MCF 10A (cell line): ENCODE results near the gene ITPKC. TPM values are rescaled to one million over a fixed set of nuclear protein-coding genes. Genes with fewer than 3 reads are reported as not detected.

Experiments used
- BruUV-seq: library from RNA; stranded (reverse); fragments of 400-500 nt; replicated peaks from 2 replicates; lab custom pipeline; 2021; lab: Mats Ljungman, UMichigan
- CTCF ChIA-PET: fragments of 300-600 bp; sonication (Branson Sonifier 250); formaldehyde crosslinking; extraction: SDS; loops from one replicate; lab custom pipeline; 2021; ENCODE audit warnings: antibody characterized with exemption, inconsistent platforms; lab: Yijun Ruan, JAX
- POLR2A ChIA-PET: fragments of 300-600, 350-650 bp; sonication (Branson Sonifier 250); formaldehyde crosslinking; extraction: SDS; loops from one replicate; lab custom pipeline; 2020; ENCODE audit warnings: antibody characterized with exemption, inconsistent platforms; lab: Yijun Ruan, JAX
- DNase-seq: peaks from one replicate; pipeline ENCODE4 v3.0.0-alpha.2; 2018; ENCODE audit not compliant: unreplicated experiment
- H3K27ac Mint-ChIP-seq: one replicate; pipeline ENCODE4 v1.8.0; 2022; ENCODE audit warnings: mild to moderate bottlenecking, low read depth, mixed read lengths; ENCODE audit not compliant: unreplicated experiment
- H3K27me3 Mint-ChIP-seq: one replicate; pipeline ENCODE4 v1.8.0; 2022; ENCODE audit warnings: mixed read lengths; ENCODE audit not compliant: insufficient read depth, unreplicated experiment
- H3K36me3 Mint-ChIP-seq: one replicate; pipeline ENCODE4 v1.8.0; 2022; ENCODE audit warnings: mild to moderate bottlenecking, moderate library complexity, mixed read lengths; ENCODE audit not compliant: insufficient read depth, unreplicated experiment
- H3K4me1 Mint-ChIP-seq: one replicate; pipeline ENCODE4 v1.8.0; 2022; ENCODE audit warnings: mixed read lengths; ENCODE audit not compliant: insufficient read depth, unreplicated experiment
- H3K4me3 Mint-ChIP-seq: one replicate; pipeline ENCODE4 v1.8.0; 2022; ENCODE audit warnings: mild to moderate bottlenecking, moderate library complexity, mixed read lengths; ENCODE audit not compliant: unreplicated experiment
- H3K9me3 Mint-ChIP-seq: one replicate; pipeline ENCODE4 v1.8.0; 2022; ENCODE audit warnings: mixed read lengths; ENCODE audit not compliant: unreplicated experiment
- intact Hi-C: fragments of 100-400 bp; cut with micrococcal nuclease; formaldehyde crosslinking; loops from 2 replicates; pipeline ENCODE4 v1.14.1; 2022
- total RNA-seq: library from RNA; stranded (reverse); gene quantifications from 2 replicates; pipeline ENCODE4 v1.2.3, GENCODE V29; 2022
- TF ChIP-seq, protein P1 (sequence below): fragments of 200-600 bp; IDR thresholded peaks from one replicate; pipeline ENCODE4 v1.8.0; 2022; ENCODE audit warnings: antibody characterized with exemption, mild to moderate bottlenecking; ENCODE audit not compliant: unreplicated experiment

ITPKC gene
- total RNA-seq, 1 experiment from 2014 or later = 33.2 TPM

DNA sequence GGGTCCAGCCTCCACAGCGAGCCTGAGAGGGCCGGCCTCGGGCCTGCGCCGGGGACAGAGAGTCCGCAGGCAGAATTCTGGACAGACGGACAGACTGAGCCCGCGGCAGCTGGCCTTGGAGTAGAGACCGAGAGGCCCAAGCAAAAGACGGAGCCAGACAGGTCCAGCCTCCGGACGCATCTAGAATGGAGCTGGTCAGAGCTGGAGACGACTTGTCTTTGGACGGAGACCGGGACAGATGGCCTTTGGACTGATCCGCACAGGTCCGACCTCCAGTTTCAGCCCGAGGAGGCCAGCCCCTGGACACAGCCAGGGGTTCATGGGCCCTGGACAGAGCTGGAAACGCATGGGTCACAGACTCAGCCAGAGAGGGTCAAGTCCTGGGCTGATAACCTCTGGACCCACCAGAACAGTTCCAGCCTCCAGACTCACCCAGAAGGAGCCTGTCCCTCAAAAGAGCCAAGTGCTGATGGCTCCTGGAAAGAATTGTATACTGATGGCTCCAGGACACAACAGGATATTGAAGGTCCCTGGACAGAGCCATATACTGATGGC is 490 bp downstream of the ITPKC start:
- Mint-ChIP-seq H3K27me3 (no peaks in the 10 kb centered on the region), H3K36me3 (peaks cover 57% of the 10 kb centered on the region)
- DNase-seq = no peak

GRCh38 chr19:40717880-40718773 is 1.2 kb downstream of the ITPKC start:
- Mint-ChIP-seq H3K4me3 (peak overlapping the region; percentile 92), H3K27ac (peak overlapping the region; percentile 95), H3K9me3 (no peaks in the 10 kb centered on the region), H3K4me1 (peaks cover 50% of the 10 kb centered on the region), H3K36me3 (peaks cover 60% of the 10 kb centered on the region), H3K27me3 (no peaks in the 10 kb centered on the region)
- intact Hi-C loops = loop anchor here (1.0 to 2.0 kb wide), 2 partner anchors 33 to 80 kb away; partner anchors contain the start of genes ACTMAP and SNRPA
- POLR2A ChIA-PET = interaction anchor here (0.6 to 3.7 kb wide), 28 partner anchors 10 to 545 kb away, joined by 3 to 79 read pairs (median 7); partner anchors contain the start of genes ACTMAP, AXL, BLVRB and EGLN2
- CTCF ChIA-PET = interaction anchor here (0.7 kb wide), 1 partner anchor 23 kb away, joined by 3 read pairs; no protein-coding TSS in a partner anchor
- DNase-seq = peak; percentile 56
- TF ChIP-seq, protein P1, sequence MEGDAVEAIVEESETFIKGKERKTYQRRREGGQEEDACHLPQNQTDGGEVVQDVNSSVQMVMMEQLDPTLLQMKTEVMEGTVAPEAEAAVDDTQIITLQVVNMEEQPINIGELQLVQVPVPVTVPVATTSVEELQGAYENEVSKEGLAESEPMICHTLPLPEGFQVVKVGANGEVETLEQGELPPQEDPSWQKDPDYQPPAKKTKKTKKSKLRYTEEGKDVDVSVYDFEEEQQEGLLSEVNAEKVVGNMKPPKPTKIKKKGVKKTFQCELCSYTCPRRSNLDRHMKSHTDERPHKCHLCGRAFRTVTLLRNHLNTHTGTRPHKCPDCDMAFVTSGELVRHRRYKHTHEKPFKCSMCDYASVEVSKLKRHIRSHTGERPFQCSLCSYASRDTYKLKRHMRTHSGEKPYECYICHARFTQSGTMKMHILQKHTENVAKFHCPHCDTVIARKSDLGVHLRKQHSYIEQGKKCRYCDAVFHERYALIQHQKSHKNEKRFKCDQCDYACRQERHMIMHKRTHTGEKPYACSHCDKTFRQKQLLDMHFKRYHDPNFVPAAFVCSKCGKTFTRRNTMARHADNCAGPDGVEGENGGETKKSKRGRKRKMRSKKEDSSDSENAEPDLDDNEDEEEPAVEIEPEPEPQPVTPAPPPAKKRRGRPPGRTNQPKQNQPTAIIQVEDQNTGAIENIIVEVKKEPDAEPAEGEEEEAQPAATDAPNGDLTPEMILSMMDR = no peak
- BruUV-seq = no TSS peak

More for the DNA sequence above, 490 bp downstream of the ITPKC start:
- TF ChIP-seq, protein P1 = no peak
- Mint-ChIP-seq H3K9me3 (no peaks in the 10 kb centered on the region), H3K4me3 (peak overlapping the region; percentile 92), H3K27ac (peak overlapping the region; percentile 95), H3K4me1 (peaks cover 45% of the 10 kb centered on the region)
- ChIA-PET POLR2A (interaction anchor here (0.6 to 2.4 kb wide), 33 partner anchors 9 to 1282 kb away, joined by 3 to 79 read pairs (median 5); partner anchors contain the start of genes ACTMAP, AXL, BLVRB and EGLN2), CTCF (interaction anchor here (0.7 kb wide), 1 partner anchor 22 kb away, joined by 3 read pairs; no protein-coding TSS in a partner anchor)
- intact Hi-C loops = loop anchor here (2.0 kb wide), 1 partner anchor 33 kb away; the partner anchor contains the start of genes ACTMAP and SNRPA
- TSS peak; percentile 28 for BruUV-seq

- Mint-ChIP-seq H3K27me3 (no peaks in the 10 kb centered on the region), H3K36me3 (peaks cover 62% of the 10 kb centered on the region), H3K4me1 (peaks cover 47% of the 10 kb centered on the region), H3K4me3 (peak overlapping the region; percentile 92), H3K27ac (peak overlapping the region; percentile 95), H3K9me3 (no peaks in the 10 kb centered on the region)
- TF ChIP-seq, protein P1 = no peak
- intact Hi-C loops = loop anchor here (1.0 kb wide), 1 partner anchor 79 kb away; no protein-coding TSS in a partner anchor
- POLR2A ChIA-PET = interaction anchor here (0.6 to 3.7 kb wide), 19 partner anchors 9 to 841 kb away, joined by 3 to 43 read pairs (median 4); partner anchors contain the start of genes ACTMAP, EGLN2, NUMBL and RAB4B
- CTCF ChIA-PET = interaction anchor here (0.6 to 0.9 kb wide), 2 partner anchors 36 to 413 kb away, joined by 4 read pairs; no protein-coding TSS in a partner anchor
- peak; percentile 92 for DNase-seq
- BruUV-seq = no TSS peak
Measured at GRCh38 chr19:40718774-40719391, 2.0 kb downstream of the ITPKC start.
